Suprapubic skin (tissue), 4 donors: ENCODE data around the gene ONECUT3.

Source experiments
- CTCF ChIP-seq, 2 donors: fragments of 200-600 bp in 1 of 2; fragments of 450-650 bp in 1 of 2; sonication (generic) in 1 of 2; IDR thresholded peaks; one replicate each; pipeline ENCODE4 v1.5.1; 2016 to 2019; ENCODE audit warnings: antibody characterized with exemption in 2 of 2, mild to moderate bottlenecking in 1 of 2, moderate library complexity in 1 of 2
- EP300 ChIP-seq: sonication (generic); formaldehyde crosslinking; IDR thresholded peaks from one replicate; pipeline ENCODE4 v1.6.1; 2017; ENCODE audit warnings: antibody characterized with exemption
- POLR2A ChIP-seq, 2 donors: fragments of 450-650 bp; IDR thresholded peaks; one replicate each; pipeline ENCODE4 v1.6.1; 2017; ENCODE audit warnings: antibody characterized with exemption in 2 of 2, mild to moderate bottlenecking in 2 of 2, moderate library complexity in 2 of 2
- POLR2AphosphoS5 ChIP-seq, 3 donors: sonication (generic); formaldehyde crosslinking; IDR thresholded peaks; one replicate each; pipeline ENCODE4 v1.6.1; 2017; ENCODE audit warnings: antibody characterized with exemption in 3 of 3

- TF ChIP-seq CTCF (IDR thresholded peaks at IDR 0.05) (no peak), EP300 (no peak), POLR2A (IDR thresholded peaks at IDR 0.05) (no peak), POLR2AphosphoS5 (IDR thresholded peaks at IDR 0.05) (no peak)
These were observed 62.6 kb downstream of the ONECUT3 start for GRCh38 chr19:1815605-1816529.
